Mammary epithelial cell (primary cell): ENCODE data around the gene PARD3.

Experiments
- EZH2 ChIP-seq: IDR thresholded peaks from 2 replicates; pipeline ENCODE4 v1.6.1; 2012; ENCODE audit warnings: low read length, inconsistent platforms, borderline replicate concordance
- TF ChIP-seq, protein P1 (sequence below), 2 donors: IDR thresholded peaks in 1 of 2; conservative IDR thresholded peaks in 1 of 2; 2 replicates each; pipeline ENCODE4 v1.5.1; 2011 to 2012; ENCODE audit warnings: inconsistent platforms in 2 of 2, low read length in 2 of 2, mild to moderate bottlenecking in 2 of 2, control low read depth in 1 of 2, low read depth in 1 of 2; ENCODE audit not compliant: insufficient read depth in 1 of 2; ENCODE audit errors: extremely low read depth in 1 of 2

DNA sequence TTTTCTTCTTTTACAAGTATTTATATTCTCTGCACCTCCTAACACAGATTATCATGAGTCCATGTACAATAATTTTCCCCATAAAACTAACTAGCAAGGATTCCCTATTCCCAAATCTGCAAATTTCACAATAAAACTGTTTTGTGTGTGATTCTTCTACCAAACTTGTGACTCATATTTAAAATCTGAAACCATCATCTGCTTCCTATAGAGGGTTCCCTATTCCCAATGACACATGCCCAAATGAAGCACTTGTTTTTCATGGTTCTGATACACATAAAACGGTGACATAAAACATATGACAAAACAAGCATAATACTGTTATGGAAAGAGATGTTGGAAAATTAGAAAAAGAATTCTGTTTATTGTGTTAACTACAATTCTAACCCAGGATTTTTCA is 657.6 kb downstream of the PARD3 start:
- TF ChIP-seq, protein P1, sequence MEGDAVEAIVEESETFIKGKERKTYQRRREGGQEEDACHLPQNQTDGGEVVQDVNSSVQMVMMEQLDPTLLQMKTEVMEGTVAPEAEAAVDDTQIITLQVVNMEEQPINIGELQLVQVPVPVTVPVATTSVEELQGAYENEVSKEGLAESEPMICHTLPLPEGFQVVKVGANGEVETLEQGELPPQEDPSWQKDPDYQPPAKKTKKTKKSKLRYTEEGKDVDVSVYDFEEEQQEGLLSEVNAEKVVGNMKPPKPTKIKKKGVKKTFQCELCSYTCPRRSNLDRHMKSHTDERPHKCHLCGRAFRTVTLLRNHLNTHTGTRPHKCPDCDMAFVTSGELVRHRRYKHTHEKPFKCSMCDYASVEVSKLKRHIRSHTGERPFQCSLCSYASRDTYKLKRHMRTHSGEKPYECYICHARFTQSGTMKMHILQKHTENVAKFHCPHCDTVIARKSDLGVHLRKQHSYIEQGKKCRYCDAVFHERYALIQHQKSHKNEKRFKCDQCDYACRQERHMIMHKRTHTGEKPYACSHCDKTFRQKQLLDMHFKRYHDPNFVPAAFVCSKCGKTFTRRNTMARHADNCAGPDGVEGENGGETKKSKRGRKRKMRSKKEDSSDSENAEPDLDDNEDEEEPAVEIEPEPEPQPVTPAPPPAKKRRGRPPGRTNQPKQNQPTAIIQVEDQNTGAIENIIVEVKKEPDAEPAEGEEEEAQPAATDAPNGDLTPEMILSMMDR (conservative IDR thresholded peaks at IDR 0.05 in 1 of 2, IDR thresholded peaks at IDR 0.05 in 1 of 2; ENCODE audit: extremely low read depth in 1 of 2, insufficient read depth in 1 of 2, low read depth in 1 of 2, low read length in 2 of 2): no peak
- TF ChIP-seq EZH2: no peak
